Measurements from ENCODE around the gene NUDT22.

The NUDT22 gene

GRCh38 chr11:64216879-64217278, 9.2 kb upstream of the NUDT22 start:
- ATAC-seq: no peak
- TF ChIP-seq GLIS3 (CRISPR knock-in tag; IDR thresholded peaks at IDR 0.05) (no peak), ZNF70 (CRISPR knock-in tag; IDR thresholded peaks at IDR 0.05) (no peak), ZNF8 (CRISPR knock-in tag; IDR thresholded peaks at IDR 0.05) (no peak), ESRRG (CRISPR knock-in tag; IDR thresholded peaks at IDR 0.05) (no peak), TCF4 (CRISPR knock-in tag; IDR thresholded peaks at IDR 0.05; ENCODE audit: borderline replicate concordance) (no peak), ZNF565 (CRISPR knock-in tag; conservative IDR thresholded peaks at IDR 0.05; ENCODE audit: low read depth) (no peak), PPARA (CRISPR knock-in tag; IDR thresholded peaks at IDR 0.05; ENCODE audit: borderline replicate concordance) (no peak), ZFP3 (CRISPR knock-in tag; IDR thresholded peaks at IDR 0.05) (no peak), TOX (CRISPR knock-in tag; IDR thresholded peaks at IDR 0.05; ENCODE audit: borderline replicate concordance) (no peak), CREB5 (CRISPR knock-in tag; IDR thresholded peaks at IDR 0.05; ENCODE audit: low read depth) (no peak), RARB (CRISPR knock-in tag; IDR thresholded peaks at IDR 0.05) (no peak), OSR1 (CRISPR knock-in tag; IDR thresholded peaks at IDR 0.05) (no peak), ISL1 (CRISPR knock-in tag; IDR thresholded peaks at IDR 0.05) (no peak), CSDC2 (CRISPR knock-in tag; IDR thresholded peaks at IDR 0.05) (no peak), ARNTL (CRISPR knock-in tag; IDR thresholded peaks at IDR 0.05; ENCODE audit: borderline replicate concordance, low read depth) (no peak), ZFP30 (CRISPR knock-in tag; IDR thresholded peaks at IDR 0.05) (no peak)
- TF ChIP-seq, protein P1, sequence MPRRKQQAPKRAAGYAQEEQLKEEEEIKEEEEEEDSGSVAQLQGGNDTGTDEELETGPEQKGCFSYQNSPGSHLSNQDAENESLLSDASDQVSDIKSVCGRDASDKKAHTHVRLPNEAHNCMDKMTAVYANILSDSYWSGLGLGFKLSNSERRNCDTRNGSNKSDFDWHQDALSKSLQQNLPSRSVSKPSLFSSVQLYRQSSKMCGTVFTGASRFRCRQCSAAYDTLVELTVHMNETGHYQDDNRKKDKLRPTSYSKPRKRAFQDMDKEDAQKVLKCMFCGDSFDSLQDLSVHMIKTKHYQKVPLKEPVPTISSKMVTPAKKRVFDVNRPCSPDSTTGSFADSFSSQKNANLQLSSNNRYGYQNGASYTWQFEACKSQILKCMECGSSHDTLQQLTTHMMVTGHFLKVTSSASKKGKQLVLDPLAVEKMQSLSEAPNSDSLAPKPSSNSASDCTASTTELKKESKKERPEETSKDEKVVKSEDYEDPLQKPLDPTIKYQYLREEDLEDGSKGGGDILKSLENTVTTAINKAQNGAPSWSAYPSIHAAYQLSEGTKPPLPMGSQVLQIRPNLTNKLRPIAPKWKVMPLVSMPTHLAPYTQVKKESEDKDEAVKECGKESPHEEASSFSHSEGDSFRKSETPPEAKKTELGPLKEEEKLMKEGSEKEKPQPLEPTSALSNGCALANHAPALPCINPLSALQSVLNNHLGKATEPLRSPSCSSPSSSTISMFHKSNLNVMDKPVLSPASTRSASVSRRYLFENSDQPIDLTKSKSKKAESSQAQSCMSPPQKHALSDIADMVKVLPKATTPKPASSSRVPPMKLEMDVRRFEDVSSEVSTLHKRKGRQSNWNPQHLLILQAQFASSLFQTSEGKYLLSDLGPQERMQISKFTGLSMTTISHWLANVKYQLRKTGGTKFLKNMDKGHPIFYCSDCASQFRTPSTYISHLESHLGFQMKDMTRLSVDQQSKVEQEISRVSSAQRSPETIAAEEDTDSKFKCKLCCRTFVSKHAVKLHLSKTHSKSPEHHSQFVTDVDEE (CRISPR knock-in tag; IDR thresholded peaks at IDR 0.05): no peak

GRCh38 chr11:64218628-64219353, 7.3 kb upstream of the NUDT22 start:
- peak; percentile 19; the same call in 2 of the 3 replicates for ATAC-seq
- TF ChIP-seq TCF4 (CRISPR knock-in tag; IDR thresholded peaks at IDR 0.05; ENCODE audit: borderline replicate concordance) (no peak), TOX (CRISPR knock-in tag; IDR thresholded peaks at IDR 0.05; ENCODE audit: borderline replicate concordance) (no peak), CSDC2 (CRISPR knock-in tag; IDR thresholded peaks at IDR 0.05) (no peak), ESRRG (CRISPR knock-in tag; IDR thresholded peaks at IDR 0.05) (no peak), GLIS3 (CRISPR knock-in tag; IDR thresholded peaks at IDR 0.05) (no peak), ISL1 (CRISPR knock-in tag; IDR thresholded peaks at IDR 0.05) (no peak), CREB5 (CRISPR knock-in tag; IDR thresholded peaks at IDR 0.05; ENCODE audit: low read depth) (no peak), ZNF8 (CRISPR knock-in tag; IDR thresholded peaks at IDR 0.05) (no peak), ARNTL (CRISPR knock-in tag; IDR thresholded peaks at IDR 0.05; ENCODE audit: borderline replicate concordance, low read depth) (no peak), ZFP3 (CRISPR knock-in tag; IDR thresholded peaks at IDR 0.05) (no peak), OSR1 (CRISPR knock-in tag; IDR thresholded peaks at IDR 0.05) (no peak), ZFP30 (CRISPR knock-in tag; IDR thresholded peaks at IDR 0.05) (no peak)
- TF ChIP-seq, protein P2, sequence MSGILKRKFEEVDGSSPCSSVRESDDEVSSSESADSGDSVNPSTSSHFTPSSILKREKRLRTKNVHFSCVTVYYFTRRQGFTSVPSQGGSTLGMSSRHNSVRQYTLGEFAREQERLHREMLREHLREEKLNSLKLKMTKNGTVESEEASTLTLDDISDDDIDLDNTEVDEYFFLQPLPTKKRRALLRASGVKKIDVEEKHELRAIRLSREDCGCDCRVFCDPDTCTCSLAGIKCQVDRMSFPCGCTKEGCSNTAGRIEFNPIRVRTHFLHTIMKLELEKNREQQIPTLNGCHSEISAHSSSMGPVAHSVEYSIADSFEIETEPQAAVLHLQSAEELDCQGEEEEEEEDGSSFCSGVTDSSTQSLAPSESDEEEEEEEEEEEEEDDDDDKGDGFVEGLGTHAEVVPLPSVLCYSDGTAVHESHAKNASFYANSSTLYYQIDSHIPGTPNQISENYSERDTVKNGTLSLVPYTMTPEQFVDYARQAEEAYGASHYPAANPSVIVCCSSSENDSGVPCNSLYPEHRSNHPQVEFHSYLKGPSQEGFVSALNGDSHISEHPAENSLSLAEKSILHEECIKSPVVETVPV (CRISPR knock-in tag; IDR thresholded peaks at IDR 0.05): no peak
- TF ChIP-seq, protein P1 (CRISPR knock-in tag; IDR thresholded peaks at IDR 0.05): no peak

DNA sequence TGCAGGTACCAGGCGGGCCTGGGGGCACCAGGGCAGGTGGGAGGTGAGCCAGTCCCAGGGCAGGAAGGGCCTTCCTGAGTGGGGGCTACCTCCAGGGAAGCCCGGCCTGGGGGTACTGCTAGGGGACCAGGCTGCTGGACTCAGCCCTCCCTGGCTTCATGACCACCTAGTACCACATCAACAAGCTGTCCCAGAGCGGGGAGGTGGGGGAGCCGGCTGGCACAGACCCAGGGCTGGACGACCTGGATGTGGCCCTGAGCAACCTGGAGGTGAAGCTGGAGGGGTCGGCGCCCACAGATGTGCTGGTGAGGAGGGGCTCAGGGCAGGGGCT, 6.8 kb upstream of the NUDT22 start:
- ATAC-seq: no peak; the same call in 2 of the 3 replicates
- TF ChIP-seq ZC3H10 (CRISPR knock-in tag; IDR thresholded peaks at IDR 0.05) (no peak), BACH2 (CRISPR knock-in tag; IDR thresholded peaks at IDR 0.05; ENCODE audit: borderline replicate concordance) (no peak), POU6F1 (CRISPR knock-in tag; IDR thresholded peaks at IDR 0.05; ENCODE audit: borderline replicate concordance, low read depth) (no peak), PPARA (CRISPR knock-in tag; IDR thresholded peaks at IDR 0.05; ENCODE audit: borderline replicate concordance) (no peak), ZFP3 (CRISPR knock-in tag; IDR thresholded peaks at IDR 0.05) (no peak)
- TF ChIP-seq, protein P3, sequence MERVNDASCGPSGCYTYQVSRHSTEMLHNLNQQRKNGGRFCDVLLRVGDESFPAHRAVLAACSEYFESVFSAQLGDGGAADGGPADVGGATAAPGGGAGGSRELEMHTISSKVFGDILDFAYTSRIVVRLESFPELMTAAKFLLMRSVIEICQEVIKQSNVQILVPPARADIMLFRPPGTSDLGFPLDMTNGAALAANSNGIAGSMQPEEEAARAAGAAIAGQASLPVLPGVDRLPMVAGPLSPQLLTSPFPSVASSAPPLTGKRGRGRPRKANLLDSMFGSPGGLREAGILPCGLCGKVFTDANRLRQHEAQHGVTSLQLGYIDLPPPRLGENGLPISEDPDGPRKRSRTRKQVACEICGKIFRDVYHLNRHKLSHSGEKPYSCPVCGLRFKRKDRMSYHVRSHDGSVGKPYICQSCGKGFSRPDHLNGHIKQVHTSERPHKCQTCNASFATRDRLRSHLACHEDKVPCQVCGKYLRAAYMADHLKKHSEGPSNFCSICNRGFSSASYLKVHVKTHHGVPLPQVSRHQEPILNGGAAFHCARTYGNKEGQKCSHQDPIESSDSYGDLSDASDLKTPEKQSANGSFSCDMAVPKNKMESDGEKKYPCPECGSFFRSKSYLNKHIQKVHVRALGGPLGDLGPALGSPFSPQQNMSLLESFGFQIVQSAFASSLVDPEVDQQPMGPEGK (CRISPR knock-in tag; IDR thresholded peaks at IDR 0.05; ENCODE audit: borderline replicate concordance): no peak

Data from SK-N-SH treated with all-trans-retinoic acid at 6 μM for 48 hours (cell line).